AG04449 (cell line): Measurements from ENCODE around the gene TMEM161A.

Source experiments
- CTCF ChIA-PET: fragments of 350-600 bp; formaldehyde crosslinking; extraction: SDS; loops from one replicate; lab custom pipeline; 2021; ENCODE audit warnings: antibody characterized with exemption; lab: Yijun Ruan, JAX
- POLR2A ChIA-PET: fragments of 400-600, 350-600 bp; formaldehyde crosslinking; extraction: SDS; loops from one replicate; lab custom pipeline; 2020; ENCODE audit warnings: antibody characterized with exemption, inconsistent platforms; lab: Yijun Ruan, JAX
- DNase-seq: peaks from one replicate; pipeline ENCODE4 v3.0.0-alpha.2; 2010; ENCODE audit warnings: low read depth, low spot score
- H3K4me3 ChIP-seq: 2 replicates; pipeline ENCODE4 v1.5.1; 2011; ENCODE audit warnings: low read depth, mild to moderate bottlenecking, control low read depth, low read length
- TF ChIP-seq, protein P1 (sequence below): IDR thresholded peaks from one replicate; pipeline ENCODE4 v1.5.1; 2011; ENCODE audit warnings: mild to moderate bottlenecking, moderate library complexity, low read length, control low read depth, inconsistent platforms; ENCODE audit not compliant: insufficient read depth; ENCODE audit errors: missing control alignments

TMEM161A gene

DNA sequence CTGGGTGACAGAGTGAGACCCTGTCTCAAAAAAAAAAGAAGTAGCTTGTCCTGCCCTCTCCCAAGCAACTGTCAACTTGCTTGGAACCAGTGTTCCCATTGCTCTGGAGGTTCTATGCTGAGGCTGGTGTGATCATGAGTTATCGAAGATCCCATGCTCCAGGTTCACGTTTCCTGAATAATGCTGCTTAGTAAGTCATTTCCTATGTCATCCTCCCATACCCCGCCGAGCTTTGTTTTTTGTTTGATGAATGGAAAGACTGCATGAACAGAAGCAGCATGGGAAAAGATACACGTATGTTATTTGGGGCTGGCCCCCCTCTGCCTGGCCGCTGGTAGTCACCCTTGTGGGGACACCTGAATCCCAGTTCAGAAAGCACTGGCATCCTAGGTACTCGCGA, 63.2 kb downstream of the TMEM161A start:
- CTCF ChIA-PET = interaction anchor here (0.6 kb wide), 1 partner anchor 89 kb away, joined by 3 read pairs; no protein-coding TSS in a partner anchor

DNA sequence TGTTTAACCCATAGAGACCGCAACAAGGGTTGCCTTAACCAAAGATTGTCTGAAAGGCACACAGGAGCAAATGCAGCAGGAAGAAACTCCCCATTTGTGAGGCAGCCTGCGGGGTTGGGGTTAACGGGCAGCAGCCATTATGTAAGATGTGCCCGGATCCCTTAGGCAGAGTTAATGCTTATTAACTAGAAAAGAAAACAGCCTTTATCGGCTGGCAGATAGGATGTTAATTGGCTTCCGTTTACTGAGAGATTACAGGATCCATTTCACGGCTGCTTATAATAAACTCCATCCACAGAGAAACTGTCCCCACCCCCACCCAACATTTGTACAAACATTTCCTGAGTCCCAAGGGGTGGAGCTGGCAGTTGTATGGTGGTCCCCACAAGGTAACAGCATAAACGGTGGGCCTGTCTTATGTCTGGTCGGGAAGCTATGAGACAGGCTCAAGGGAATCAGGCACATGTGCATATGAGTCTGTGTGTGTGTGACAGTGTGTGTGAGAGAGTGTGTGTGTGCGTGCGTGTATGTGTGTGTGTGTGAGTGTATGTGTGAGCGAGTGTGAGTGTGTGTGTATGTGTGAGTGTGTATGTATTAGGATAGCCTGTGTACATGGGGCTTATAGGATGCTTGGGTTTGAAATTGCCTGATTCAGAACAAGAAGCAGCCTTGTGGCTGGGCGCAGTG, 63.9 kb downstream of the TMEM161A start:
- TF ChIP-seq, protein P1, sequence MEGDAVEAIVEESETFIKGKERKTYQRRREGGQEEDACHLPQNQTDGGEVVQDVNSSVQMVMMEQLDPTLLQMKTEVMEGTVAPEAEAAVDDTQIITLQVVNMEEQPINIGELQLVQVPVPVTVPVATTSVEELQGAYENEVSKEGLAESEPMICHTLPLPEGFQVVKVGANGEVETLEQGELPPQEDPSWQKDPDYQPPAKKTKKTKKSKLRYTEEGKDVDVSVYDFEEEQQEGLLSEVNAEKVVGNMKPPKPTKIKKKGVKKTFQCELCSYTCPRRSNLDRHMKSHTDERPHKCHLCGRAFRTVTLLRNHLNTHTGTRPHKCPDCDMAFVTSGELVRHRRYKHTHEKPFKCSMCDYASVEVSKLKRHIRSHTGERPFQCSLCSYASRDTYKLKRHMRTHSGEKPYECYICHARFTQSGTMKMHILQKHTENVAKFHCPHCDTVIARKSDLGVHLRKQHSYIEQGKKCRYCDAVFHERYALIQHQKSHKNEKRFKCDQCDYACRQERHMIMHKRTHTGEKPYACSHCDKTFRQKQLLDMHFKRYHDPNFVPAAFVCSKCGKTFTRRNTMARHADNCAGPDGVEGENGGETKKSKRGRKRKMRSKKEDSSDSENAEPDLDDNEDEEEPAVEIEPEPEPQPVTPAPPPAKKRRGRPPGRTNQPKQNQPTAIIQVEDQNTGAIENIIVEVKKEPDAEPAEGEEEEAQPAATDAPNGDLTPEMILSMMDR = no peak
- DNase-seq = no peak
- H3K4me3 ChIP-seq = no peak overlapping the region
- CTCF ChIA-PET = interaction anchor here (0.6 kb wide), 1 partner anchor 88 kb away, joined by 3 read pairs; no protein-coding TSS in a partner anchor
- POLR2A ChIA-PET = no interaction called here

More for the DNA sequence above, 63.2 kb downstream of the TMEM161A start:
- no peak for DNase-seq
- POLR2A ChIA-PET = no interaction called here
- TF ChIP-seq, protein P1 = no peak
- no peak overlapping the region for H3K4me3 ChIP-seq

DNA sequence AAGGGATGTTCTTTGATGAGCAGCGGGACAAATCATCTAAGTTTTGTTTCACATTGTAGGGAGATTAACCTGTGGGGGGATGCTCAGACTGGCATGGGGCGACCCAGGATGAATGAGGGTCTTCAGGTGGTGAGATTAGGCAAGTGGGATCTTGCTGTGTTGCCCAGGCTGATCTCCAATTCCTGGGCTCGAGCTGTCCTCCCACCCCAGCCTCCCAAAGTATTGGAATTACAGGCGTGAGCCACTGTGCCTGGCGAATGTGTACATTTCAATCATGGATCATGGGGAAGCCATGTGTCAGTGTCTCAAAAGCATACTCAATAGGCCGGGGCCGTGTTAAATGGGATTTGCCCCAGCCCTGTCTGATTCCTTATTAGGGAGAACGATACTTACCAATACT, 66.4 kb downstream of the TMEM161A start:
- DNase-seq = no peak
- H3K4me3 ChIP-seq = no peak overlapping the region
- TF ChIP-seq, protein P1 = no peak
- CTCF ChIA-PET = no interaction called here
- POLR2A ChIA-PET = no interaction called here
